ENCODE data around the gene BRD4. TPM values are rescaled to one million over a fixed set of nuclear protein-coding genes. Genes with fewer than 3 reads are reported as not detected.
"Not testable (repeated sequence)": the region's sequence is repeated elsewhere in the genome, so short reads cannot be mapped to it uniquely, and the experiment has no call there.

Gene BRD4
- total and polyA plus RNA-seq, 2 donors (not counting 1 experiment from before 2014, with no cell fraction given) = 9.9 to 20.1 TPM

DNA sequence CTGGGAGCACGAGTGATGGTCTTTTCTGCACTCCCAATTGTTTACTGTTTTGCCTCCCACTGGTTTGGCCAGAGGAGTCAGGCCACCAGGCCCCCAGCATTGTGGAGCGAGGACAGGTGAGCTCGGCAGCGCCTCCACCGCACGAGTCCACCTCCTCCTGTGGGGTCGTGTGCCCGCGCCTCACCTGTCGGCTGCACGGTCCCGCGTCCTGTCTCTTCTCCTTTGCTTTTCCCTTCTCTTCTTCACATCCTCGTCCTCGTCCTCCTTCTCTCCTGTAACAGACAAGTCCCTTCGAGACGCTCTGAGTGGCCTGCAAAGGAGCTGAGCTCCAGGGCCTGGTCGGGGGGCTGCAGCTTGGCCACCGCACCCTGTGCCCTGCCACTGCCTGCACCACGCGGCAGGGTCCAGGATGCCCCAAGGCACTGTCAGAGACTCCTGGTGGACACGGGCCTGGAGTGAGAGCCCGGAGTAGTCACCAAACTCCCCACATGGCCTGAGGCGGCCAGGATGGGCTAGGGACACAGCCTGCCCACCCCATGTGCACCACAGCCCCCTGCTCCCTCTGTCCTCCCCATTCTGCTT, 35.8 kb upstream of the BRD4 start:
- H3K27ac ChIP-seq (ENCODE audit: insufficient read depth, low read length) = no peak overlapping the region
- no peak overlapping the region for H3K9ac ChIP-seq (ENCODE audit: insufficient read depth, low read length)
- no peak for DNase-seq (ENCODE audit: low read depth in 2 of 2)
- no peak overlapping the region for H3K4me2 ChIP-seq (ENCODE audit: extremely low read depth, insufficient read depth, low read length)
- H3K27me3 ChIP-seq (ENCODE audit: control insufficient read depth, insufficient read depth, low read length) = no peaks in the 10 kb centered on the region
- TF ChIP-seq, protein P1, sequence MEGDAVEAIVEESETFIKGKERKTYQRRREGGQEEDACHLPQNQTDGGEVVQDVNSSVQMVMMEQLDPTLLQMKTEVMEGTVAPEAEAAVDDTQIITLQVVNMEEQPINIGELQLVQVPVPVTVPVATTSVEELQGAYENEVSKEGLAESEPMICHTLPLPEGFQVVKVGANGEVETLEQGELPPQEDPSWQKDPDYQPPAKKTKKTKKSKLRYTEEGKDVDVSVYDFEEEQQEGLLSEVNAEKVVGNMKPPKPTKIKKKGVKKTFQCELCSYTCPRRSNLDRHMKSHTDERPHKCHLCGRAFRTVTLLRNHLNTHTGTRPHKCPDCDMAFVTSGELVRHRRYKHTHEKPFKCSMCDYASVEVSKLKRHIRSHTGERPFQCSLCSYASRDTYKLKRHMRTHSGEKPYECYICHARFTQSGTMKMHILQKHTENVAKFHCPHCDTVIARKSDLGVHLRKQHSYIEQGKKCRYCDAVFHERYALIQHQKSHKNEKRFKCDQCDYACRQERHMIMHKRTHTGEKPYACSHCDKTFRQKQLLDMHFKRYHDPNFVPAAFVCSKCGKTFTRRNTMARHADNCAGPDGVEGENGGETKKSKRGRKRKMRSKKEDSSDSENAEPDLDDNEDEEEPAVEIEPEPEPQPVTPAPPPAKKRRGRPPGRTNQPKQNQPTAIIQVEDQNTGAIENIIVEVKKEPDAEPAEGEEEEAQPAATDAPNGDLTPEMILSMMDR (conservative IDR thresholded peaks at IDR 0.05 in 1 of 2, IDR thresholded peaks at IDR 0.05 in 1 of 2; ENCODE audit: low read depth in 1 of 2, low read length in 2 of 2) = no peak
- TF ChIP-seq EZH2 (IDR thresholded peaks at IDR 0.05; ENCODE audit: low read length, missing control alignments) = no peak
- H2AFZ ChIP-seq (ENCODE audit: low read length) = no peak overlapping the region
- peaks cover 39% of the 10 kb centered on the region for H3K36me3 ChIP-seq (ENCODE audit: control insufficient read depth, insufficient read depth, low read length)
- H3K4me1 ChIP-seq (ENCODE audit: control insufficient read depth, extremely low read depth, insufficient read depth, low read length) = no peaks in the 10 kb centered on the region
- H4K20me1 ChIP-seq (ENCODE audit: control insufficient read depth, extremely low read depth, insufficient read depth, low read length) = no peaks in the 10 kb centered on the region
- H3K4me3 ChIP-seq (replicated peaks in 1 of 4; ENCODE audit: control extremely low read depth in 1 of 4, insufficient read depth in 1 of 4, low read depth in 3 of 4, low read length in 4 of 4) = no peak overlapping the region
- H3K9me3 ChIP-seq (ENCODE audit: control insufficient read depth, insufficient read depth, low read depth, low read length) = no peaks in the 10 kb centered on the region
- peaks cover 12% of the 10 kb centered on the region for H3K79me2 ChIP-seq (ENCODE audit: control insufficient read depth, insufficient read depth, low read length)

DNA sequence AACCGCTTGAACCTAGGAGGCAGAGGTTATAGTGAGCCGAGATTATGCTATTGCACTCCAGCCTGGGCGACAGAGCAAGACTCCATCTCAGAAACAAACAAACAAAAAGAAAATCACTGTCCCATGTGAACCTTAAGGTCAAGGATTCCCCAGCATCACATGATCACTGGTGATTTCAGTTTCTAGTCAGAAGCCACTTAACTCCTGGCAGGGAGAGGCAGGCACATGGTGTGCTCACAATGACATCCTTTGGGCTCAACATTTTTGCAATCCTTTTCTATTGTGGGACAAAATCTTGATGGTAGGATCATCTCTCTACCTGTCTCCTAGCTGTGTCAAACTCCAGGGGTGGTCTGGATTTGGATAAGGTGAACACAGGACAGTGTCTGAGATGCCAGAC, 35.1 kb upstream of the BRD4 start:
- H3K9ac ChIP-seq (ENCODE audit: insufficient read depth, low read length) = no peak overlapping the region
- H3K79me2 ChIP-seq (ENCODE audit: control insufficient read depth, insufficient read depth, low read length) = peaks cover 7% of the 10 kb centered on the region
- no peak overlapping the region for H3K27ac ChIP-seq (ENCODE audit: insufficient read depth, low read length)
- H3K36me3 ChIP-seq (ENCODE audit: control insufficient read depth, insufficient read depth, low read length) = peaks cover 34% of the 10 kb centered on the region
- no peaks in the 10 kb centered on the region for H3K4me1 ChIP-seq (ENCODE audit: control insufficient read depth, extremely low read depth, insufficient read depth, low read length)
- no peak overlapping the region for H3K4me2 ChIP-seq (ENCODE audit: extremely low read depth, insufficient read depth, low read length)
- no peak for DNase-seq (ENCODE audit: low read depth in 2 of 2)
- no peak overlapping the region for H3K4me3 ChIP-seq (replicated peaks in 1 of 4; ENCODE audit: control extremely low read depth in 1 of 4, insufficient read depth in 1 of 4, low read depth in 3 of 4, low read length in 4 of 4)
- H3K9me3 ChIP-seq (ENCODE audit: control insufficient read depth, insufficient read depth, low read depth, low read length) = no peaks in the 10 kb centered on the region
- no peaks in the 10 kb centered on the region for H4K20me1 ChIP-seq (ENCODE audit: control insufficient read depth, extremely low read depth, insufficient read depth, low read length)
- H3K27me3 ChIP-seq (ENCODE audit: control insufficient read depth, insufficient read depth, low read length) = no peaks in the 10 kb centered on the region
- TF ChIP-seq EZH2 (IDR thresholded peaks at IDR 0.05; ENCODE audit: low read length, missing control alignments) = no peak
- TF ChIP-seq, protein P1 (conservative IDR thresholded peaks at IDR 0.05 in 1 of 2, IDR thresholded peaks at IDR 0.05 in 1 of 2; ENCODE audit: low read depth in 1 of 2, low read length in 2 of 2) = no peak
- H2AFZ ChIP-seq (ENCODE audit: low read length) = no peak overlapping the region

DNA sequence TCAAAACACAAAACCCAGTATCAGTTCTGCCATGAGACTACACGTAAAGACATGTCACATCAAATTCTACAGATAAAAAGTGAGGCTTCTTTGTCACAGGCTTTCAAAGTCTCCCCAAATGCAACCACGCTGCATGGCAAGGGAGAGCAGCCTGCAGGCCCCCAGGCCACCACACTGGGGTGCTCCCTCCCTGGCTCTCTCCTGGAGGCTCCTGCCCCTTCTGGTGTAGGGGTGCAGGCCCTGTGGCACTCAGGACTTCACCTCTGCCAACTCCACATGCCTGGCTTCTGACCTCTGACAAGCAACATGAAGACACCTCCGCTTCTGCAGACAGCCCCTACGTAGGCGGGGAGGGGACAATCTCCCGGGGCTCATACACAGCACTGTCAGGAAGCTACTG, 32.9 kb upstream of the BRD4 start:
- no peak overlapping the region for H3K4me3 ChIP-seq (replicated peaks in 1 of 4; ENCODE audit: control extremely low read depth in 1 of 4, insufficient read depth in 1 of 4, low read depth in 3 of 4, low read length in 4 of 4)
- H3K9ac ChIP-seq (ENCODE audit: insufficient read depth, low read length) = no peak overlapping the region
- no peak overlapping the region for H3K27ac ChIP-seq (ENCODE audit: insufficient read depth, low read length)
- no peaks in the 10 kb centered on the region for H4K20me1 ChIP-seq (ENCODE audit: control insufficient read depth, extremely low read depth, insufficient read depth, low read length)
- no peak for TF ChIP-seq EZH2 (IDR thresholded peaks at IDR 0.05; ENCODE audit: low read length, missing control alignments)
- TF ChIP-seq, protein P1 (conservative IDR thresholded peaks at IDR 0.05 in 1 of 2, IDR thresholded peaks at IDR 0.05 in 1 of 2; ENCODE audit: low read depth in 1 of 2, low read length in 2 of 2) = no peak
- H3K9me3 ChIP-seq (ENCODE audit: control insufficient read depth, insufficient read depth, low read depth, low read length) = no peaks in the 10 kb centered on the region
- H3K4me1 ChIP-seq (ENCODE audit: control insufficient read depth, extremely low read depth, insufficient read depth, low read length) = no peaks in the 10 kb centered on the region
- peaks cover 37% of the 10 kb centered on the region for H3K36me3 ChIP-seq (ENCODE audit: control insufficient read depth, insufficient read depth, low read length)
- DNase-seq (ENCODE audit: low read depth in 2 of 2) = no peak
- H3K4me2 ChIP-seq (ENCODE audit: extremely low read depth, insufficient read depth, low read length) = no peak overlapping the region
- no peak overlapping the region for H2AFZ ChIP-seq (ENCODE audit: low read length)
- no peaks in the 10 kb centered on the region for H3K79me2 ChIP-seq (ENCODE audit: control insufficient read depth, insufficient read depth, low read length)
- no peaks in the 10 kb centered on the region for H3K27me3 ChIP-seq (ENCODE audit: control insufficient read depth, insufficient read depth, low read length)

DNA sequence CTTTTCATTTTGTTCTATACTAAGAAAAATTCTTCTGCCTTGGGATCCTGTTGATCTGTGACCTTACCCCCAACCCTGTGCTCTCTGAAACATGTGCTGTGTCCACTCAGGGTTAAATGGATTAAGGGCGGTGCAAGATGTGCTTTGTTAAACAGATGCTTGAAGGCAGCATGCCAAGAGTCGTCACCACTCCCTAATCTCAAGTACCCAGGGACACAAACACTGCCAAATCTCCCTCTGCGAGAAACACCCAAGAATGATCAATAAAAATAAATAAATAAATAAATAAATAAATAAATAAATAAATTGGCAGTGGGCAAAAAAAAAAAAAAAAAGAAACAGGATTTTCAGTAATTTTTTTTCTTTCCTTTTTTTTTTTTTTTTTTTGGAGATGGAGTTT, 31.5 kb upstream of the BRD4 start:
- H2AFZ ChIP-seq (ENCODE audit: low read length); H3K27me3 ChIP-seq (ENCODE audit: control insufficient read depth, insufficient read depth, low read length); H3K79me2 ChIP-seq (ENCODE audit: control insufficient read depth, insufficient read depth, low read length); H3K4me2 ChIP-seq (ENCODE audit: extremely low read depth, insufficient read depth, low read length); H3K9me3 ChIP-seq (ENCODE audit: control insufficient read depth, insufficient read depth, low read depth, low read length); H3K4me1 ChIP-seq (ENCODE audit: control insufficient read depth, extremely low read depth, insufficient read depth, low read length); H4K20me1 ChIP-seq (ENCODE audit: control insufficient read depth, extremely low read depth, insufficient read depth, low read length); H3K4me3 ChIP-seq (replicated peaks in 1 of 4; ENCODE audit: control extremely low read depth in 1 of 4, insufficient read depth in 1 of 4, low read depth in 3 of 4, low read length in 4 of 4); H3K9ac ChIP-seq (ENCODE audit: insufficient read depth, low read length); H3K27ac ChIP-seq (ENCODE audit: insufficient read depth, low read length): not testable (repeated sequence)
- peak in 1 of 2 donors; percentile 34 for DNase-seq (ENCODE audit: low read depth in 2 of 2)
- H3K36me3 ChIP-seq (ENCODE audit: control insufficient read depth, insufficient read depth, low read length) = peaks cover 28% of the 10 kb centered on the region

DNA sequence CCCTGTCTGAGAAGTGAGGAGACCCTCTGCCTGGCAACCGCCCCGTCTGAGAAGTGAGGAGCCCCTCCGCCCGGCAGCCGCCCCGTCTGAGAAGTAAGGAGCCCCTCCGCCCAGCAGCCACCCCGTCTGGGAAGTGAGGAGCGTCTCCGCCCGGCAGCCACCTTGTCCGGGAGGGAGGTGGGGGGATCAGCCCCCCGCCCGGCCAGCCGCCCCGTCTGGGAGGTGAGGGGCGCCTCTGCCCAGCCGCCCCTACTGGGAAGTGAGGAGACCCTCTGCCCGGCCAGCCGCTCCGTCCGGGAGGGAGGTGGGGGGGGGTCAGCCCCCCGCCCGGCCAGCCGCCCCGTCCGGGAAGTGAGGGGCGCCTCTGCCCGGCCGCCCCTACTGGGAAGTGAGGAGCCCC, 30.7 kb upstream of the BRD4 start:
- peaks cover 24% of the 10 kb centered on the region for H3K36me3 ChIP-seq (ENCODE audit: control insufficient read depth, insufficient read depth, low read length)
- not testable (repeated sequence) for H3K27me3 ChIP-seq (ENCODE audit: control insufficient read depth, insufficient read depth, low read length)

More for the DNA sequence above, 30.7 kb upstream of the BRD4 start:
- H3K4me1 ChIP-seq (ENCODE audit: control insufficient read depth, extremely low read depth, insufficient read depth, low read length); H2AFZ ChIP-seq (ENCODE audit: low read length); H3K4me3 ChIP-seq (replicated peaks in 1 of 4; ENCODE audit: control extremely low read depth in 1 of 4, insufficient read depth in 1 of 4, low read depth in 3 of 4, low read length in 4 of 4); H3K27ac ChIP-seq (ENCODE audit: insufficient read depth, low read length); H3K9me3 ChIP-seq (ENCODE audit: control insufficient read depth, insufficient read depth, low read depth, low read length); DNase-seq (ENCODE audit: low read depth in 2 of 2); H3K9ac ChIP-seq (ENCODE audit: insufficient read depth, low read length); H3K79me2 ChIP-seq (ENCODE audit: control insufficient read depth, insufficient read depth, low read length); H3K4me2 ChIP-seq (ENCODE audit: extremely low read depth, insufficient read depth, low read length); H4K20me1 ChIP-seq (ENCODE audit: control insufficient read depth, extremely low read depth, insufficient read depth, low read length): not testable (repeated sequence)

Measured in fibroblast of lung (primary cell).